GM19463 (cell line): ENCODE data around the gene EGF.
"Not testable (repeated sequence)": the region's sequence is repeated elsewhere in the genome, so short reads cannot be mapped to it uniquely, and the experiment has no call there.

Experiments
- ATAC-seq: cut with Tn5 transposase; IDR thresholded peaks from one replicate; pipeline ENCODE4 v1.9.1; 2021; ENCODE audit warnings: mild to moderate bottlenecking, moderate library complexity; ENCODE audit not compliant: unreplicated experiment

Gene EGF

GRCh38 chr4:109912706-109913595 lies at the start of gene EGF:
Gene EGF (plus strand): TSS chr4:109912883. CDS start chr4:109913336, 453 bp downstream.
- ATAC-seq, result no peak

- no peak for ATAC-seq
These were observed 48.5 kb upstream of the EGF start for GRCh38 chr4:109864134-109864533.

DNA sequence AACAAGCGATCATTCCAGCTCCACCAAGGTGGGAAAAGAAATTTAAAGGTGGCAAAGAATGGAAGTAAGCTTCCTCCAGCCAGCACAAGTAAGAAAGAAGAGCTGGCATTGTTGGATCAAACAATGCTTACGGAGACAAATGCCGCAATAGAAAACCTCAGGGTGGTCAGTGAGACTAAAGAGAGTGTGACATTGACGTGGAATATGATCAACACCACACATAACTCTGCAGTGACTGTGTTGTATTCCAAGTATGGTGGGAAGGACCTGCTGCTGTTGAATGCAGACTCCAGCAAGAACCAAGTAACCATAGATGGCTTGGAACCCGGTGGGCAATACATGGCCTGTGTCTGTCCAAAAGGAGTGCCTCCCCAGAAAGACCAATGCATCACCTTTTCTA lies 42.6 kb upstream of the EGF start:
- ATAC-seq, result no peak

GRCh38 chr4:109872065-109872464 lies 40.6 kb upstream of the EGF start:
- no peak for ATAC-seq

- ATAC-seq, result no peak
These were observed 39.6 kb upstream of the EGF start for GRCh38 chr4:109872950-109873656.

DNA sequence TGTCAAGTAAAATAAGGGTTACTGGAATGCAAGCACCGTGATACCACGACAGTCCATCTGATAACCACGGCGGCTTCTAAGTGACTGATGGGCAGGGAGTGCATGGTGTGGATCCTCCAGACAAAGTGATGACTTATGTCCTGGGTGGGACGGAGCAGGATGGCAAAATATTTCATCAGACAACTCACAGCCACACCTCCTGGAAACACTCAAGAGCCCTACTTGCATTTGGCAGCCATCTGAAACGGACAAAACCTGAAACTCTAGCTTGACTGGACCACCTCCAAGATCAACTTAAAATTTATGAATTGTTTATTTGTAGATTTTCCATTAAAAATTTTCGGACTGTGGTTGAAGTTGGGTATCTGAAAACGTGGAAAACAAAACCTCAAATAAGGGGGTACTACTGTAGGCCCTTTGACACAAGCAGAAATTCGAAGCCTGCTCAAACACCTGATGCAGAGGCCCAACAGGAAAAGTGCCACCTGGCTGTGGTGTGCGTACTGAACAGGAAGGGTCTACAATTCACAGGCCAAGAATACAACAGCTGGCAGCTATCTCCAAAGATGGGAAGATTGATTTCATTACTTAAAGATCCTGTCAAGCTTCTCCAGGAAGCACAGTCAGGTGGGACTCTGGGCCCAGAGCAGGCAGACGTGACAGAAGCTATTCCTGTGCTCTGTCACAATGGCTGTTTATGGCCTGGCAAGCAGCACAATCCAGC lies 38.7 kb upstream of the EGF start:
- ATAC-seq, result no peak

GRCh38 chr4:109875106-109875505 lies 37.6 kb upstream of the EGF start:
- no peak for ATAC-seq

DNA sequence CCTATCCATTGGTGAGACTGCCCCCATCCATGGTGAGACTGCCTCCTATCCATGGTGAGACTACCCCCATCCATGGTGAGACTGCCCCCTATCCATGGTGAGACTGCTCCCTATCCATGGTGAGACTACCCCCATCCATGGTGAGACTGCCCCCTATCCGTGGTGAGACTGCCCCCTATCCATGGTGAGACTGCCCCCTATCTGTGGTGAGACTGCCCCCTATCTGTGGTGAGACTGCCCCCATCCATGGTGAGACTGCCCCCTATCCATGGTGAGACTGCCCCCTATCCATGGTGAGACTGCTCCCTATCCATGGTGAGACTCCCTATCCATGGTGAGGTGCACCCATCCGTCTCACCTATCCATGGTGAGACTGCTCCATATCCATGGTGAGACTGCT lies 37.1 kb upstream of the EGF start:
- not testable (repeated sequence) for ATAC-seq

DNA sequence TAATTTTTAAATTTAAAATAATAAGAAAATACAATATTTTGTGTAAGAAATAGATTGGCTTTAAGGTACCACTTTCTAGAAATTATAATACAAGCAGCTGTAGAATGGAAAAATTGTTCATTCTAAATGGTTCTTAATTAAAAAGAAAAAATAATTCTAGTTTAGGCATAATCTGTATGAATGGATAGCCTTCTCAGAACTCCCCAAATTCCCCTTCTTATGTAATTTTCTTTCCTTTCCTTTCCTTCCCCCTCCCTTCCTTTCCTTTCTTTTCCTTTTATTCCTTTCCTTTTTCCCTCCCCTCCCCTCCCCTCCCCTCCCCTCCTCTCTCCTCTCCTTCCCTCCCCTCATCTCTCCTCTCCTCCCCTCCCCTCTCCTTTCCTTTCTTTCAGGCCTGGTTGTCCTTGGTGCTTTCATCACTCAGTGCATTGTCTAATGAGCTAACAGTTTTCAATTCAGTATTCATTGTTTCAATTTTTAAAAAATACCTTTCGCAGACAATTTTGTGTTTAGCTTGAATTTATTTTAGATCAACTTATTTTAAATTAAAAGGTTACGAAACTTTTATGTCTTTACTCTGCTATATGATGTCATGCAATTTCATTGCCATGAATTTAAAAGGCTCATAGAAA lies 35.9 kb upstream of the EGF start:
- no peak for ATAC-seq

GRCh38 chr4:109877400-109877799 lies 35.3 kb upstream of the EGF start:
- ATAC-seq, result peak; percentile 86

- no peak for ATAC-seq
These were observed 34.3 kb upstream of the EGF start for GRCh38 chr4:109878355-109878754.

GRCh38 chr4:109879081-109879480 lies 33.6 kb upstream of the EGF start:
- no peak for ATAC-seq

DNA sequence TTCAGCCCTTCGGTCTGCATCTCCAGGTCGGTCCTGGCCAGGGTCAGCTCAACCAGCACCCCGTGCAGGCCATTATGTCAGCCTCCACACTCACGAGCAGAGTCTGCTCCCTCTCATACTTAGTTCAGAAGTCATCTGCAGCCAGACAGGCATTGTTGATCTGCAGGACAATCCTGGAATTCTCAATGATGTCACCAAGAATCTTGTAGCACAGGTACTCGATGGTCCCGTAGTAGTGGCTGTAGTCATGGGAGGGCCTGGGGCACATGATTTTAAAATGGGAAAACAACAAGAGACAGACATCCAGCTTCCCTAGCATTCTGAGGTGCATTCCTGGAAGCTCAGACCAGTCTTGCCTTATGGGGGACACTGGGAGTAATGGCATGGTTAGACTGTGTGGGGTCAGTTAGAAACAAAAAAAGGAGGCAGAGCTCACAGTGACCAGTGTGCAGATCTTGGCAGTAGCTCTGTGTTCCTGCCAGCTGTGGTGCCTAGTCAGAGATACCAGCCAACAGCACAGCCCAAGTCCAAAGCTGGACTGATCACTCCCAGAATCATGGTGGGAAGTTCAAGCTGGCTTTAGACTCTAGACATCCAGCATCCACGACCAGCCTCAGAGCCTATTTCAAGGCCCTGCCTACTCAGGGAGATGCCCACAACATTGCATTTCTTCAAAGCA lies 32.9 kb upstream of the EGF start:
- no peak for ATAC-seq

DNA sequence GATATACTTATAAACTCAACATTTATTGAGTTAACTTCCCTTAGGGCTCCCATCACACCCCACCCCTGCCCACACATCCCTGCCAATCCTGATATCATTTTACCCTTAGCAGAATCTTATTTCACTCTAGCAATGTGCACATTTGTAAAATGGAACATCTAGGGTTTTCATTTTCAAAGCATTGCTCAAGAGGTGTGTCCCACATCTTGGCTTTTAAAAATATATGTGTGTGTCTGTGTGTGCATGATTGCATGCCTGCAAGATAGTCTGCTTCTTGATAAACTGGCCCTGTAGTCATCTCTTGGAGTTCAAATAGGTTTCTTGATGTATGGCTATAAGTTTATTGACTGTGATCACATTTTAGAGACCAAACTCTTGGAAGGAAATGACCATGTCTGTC lies 26.4 kb upstream of the EGF start:
- no peak for ATAC-seq

DNA sequence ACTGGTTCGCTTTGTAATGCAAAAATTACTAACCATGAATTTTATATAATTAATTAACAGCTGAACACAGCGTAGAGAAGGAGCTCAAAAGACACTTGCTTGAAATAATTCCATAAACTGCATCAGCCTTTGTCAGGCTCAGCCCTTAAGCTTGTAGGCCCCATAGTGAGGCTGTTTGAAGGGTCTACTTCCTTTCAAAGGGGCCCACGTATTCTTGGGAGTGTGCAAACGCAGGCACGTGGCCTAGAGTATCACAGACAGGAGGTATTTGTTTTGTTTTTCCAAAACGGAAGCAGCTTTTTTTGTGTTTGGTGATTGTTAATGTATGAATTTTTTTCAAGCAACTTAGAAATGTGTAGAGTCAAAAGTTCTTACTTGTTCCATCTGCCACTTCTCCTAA lies 25.6 kb upstream of the EGF start:
- ATAC-seq, result no peak

GRCh38 chr4:109890076-109890475 lies 22.6 kb upstream of the EGF start:
- no peak for ATAC-seq

DNA sequence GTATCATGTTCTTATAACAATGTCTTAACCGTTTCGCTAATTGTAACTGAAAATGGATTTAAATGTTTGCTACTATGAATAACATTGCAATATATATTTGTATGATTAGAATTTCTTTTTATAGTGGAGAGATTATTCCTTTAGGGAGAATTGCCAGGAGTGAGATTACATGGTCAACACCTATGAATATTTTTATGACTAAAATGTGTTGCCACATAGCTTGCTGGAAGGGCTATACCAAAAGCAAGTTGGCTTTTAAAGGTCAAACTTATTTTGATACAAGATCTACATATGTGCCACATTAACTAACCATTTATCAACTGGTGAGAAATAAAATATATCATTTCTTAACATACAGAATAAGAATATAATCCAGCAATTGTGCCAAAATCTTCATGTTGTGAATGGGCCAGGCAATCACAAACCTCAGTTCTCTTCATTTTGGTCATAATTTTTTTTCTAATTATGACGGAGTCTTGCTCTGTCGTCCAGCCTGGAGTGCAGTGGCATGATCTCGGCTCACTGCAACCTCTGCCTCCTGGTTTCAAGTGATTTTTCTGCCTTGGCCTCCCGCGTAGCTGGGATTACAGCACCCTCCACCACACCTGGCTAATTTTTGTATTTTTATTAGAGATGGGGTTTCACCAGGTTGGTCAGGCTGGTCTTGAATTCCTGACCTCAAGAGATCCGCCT lies 10.0 kb upstream of the EGF start:
- ATAC-seq, result no peak

DNA sequence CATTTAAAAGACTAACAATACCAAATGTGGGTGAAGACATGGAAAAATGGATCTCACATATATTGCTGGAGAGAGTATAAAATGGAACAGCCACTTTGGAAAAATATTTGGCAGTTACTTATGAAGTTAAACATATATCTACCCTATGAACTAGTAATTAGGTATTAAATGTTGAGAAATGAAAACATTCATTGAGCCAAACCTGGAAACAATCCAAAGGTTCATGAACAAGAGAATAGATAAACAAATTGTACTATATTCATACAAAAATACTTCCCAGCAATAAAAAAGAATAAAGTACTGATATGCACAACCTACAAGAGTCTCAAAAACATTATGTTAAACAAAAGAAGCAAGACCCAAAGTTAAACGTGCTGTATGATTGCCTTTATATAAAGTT lies 4.0 kb upstream of the EGF start:
- no peak for ATAC-seq

GRCh38 chr4:109910256-109910655 lies 2.4 kb upstream of the EGF start:
- ATAC-seq, result no peak
